RCC 7860 (cell line): ENCODE measurements around the gene GRIN2A.

ENCODE experiments used
- DNase-seq: peaks from one replicate; pipeline ENCODE4 v3.0.0-alpha.2; 2015; ENCODE audit warnings: low spot score
- FAIRE-seq: peaks from 2 replicates; lab custom pipeline; 2012; peaks lifted over from hg19 to GRCh38; lab: Jason Lieb, UNC

The GRIN2A gene

GRCh38 chr16:10090816-10091215, 91.4 kb downstream of the GRIN2A start:
- no peak for DNase-seq
- no peak for FAIRE-seq

GRCh38 chr16:10088380-10088793, 93.8 kb downstream of the GRIN2A start:
- DNase-seq (no peak), FAIRE-seq (no peak)

- FAIRE-seq (no peak), DNase-seq (no peak)
Observed at GRCh38 chr16:10087151-10087550, 95.1 kb downstream of the GRIN2A start.

GRCh38 chr16:10086620-10087019, 95.6 kb downstream of the GRIN2A start:
- FAIRE-seq, result no peak

GRCh38 chr16:10085078-10085798, 97.0 kb downstream of the GRIN2A start:
- DNase-seq, result no peak
- FAIRE-seq, result no peak

More at GRCh38 chr16:10086620-10087019, 95.6 kb downstream of the GRIN2A start:
- DNase-seq, result no peak

GRCh38 chr16:10083301-10083700, 98.9 kb downstream of the GRIN2A start:
- no peak for FAIRE-seq
- DNase-seq, result no peak

GRCh38 chr16:10081201-10081940, 100.9 kb downstream of the GRIN2A start:
- DNase-seq (no peak), FAIRE-seq (no peak)

- FAIRE-seq (peak; percentile 23), DNase-seq (peak; percentile 14)
Observed at GRCh38 chr16:10080051-10080772, 102.0 kb downstream of the GRIN2A start.

- DNase-seq (no peak), FAIRE-seq (no peak)
Observed at GRCh38 chr16:10078541-10078949, 103.7 kb downstream of the GRIN2A start.

GRCh38 chr16:10077861-10078260, 104.4 kb downstream of the GRIN2A start:
- DNase-seq, result no peak
- FAIRE-seq, result no peak

- DNase-seq (no peak), FAIRE-seq (no peak)
Observed at GRCh38 chr16:10076037-10076436, 106.2 kb downstream of the GRIN2A start.

- no peak for FAIRE-seq
Observed at GRCh38 chr16:10070591-10070990, 111.6 kb downstream of the GRIN2A start.

GRCh38 chr16:10069374-10069773, 112.9 kb downstream of the GRIN2A start:
- no peak for FAIRE-seq
- DNase-seq, result no peak

More at GRCh38 chr16:10070591-10070990, 111.6 kb downstream of the GRIN2A start:
- DNase-seq, result no peak

GRCh38 chr16:10067835-10068234, 114.4 kb downstream of the GRIN2A start:
- no peak for DNase-seq
- no peak for FAIRE-seq

GRCh38 chr16:10067406-10067805, 114.8 kb downstream of the GRIN2A start:
- FAIRE-seq, result no peak

GRCh38 chr16:10065019-10065418, 117.2 kb downstream of the GRIN2A start:
- DNase-seq (no peak), FAIRE-seq (no peak)

More at GRCh38 chr16:10067406-10067805, 114.8 kb downstream of the GRIN2A start:
- DNase-seq, result no peak

- DNase-seq (no peak), FAIRE-seq (no peak)
Observed at GRCh38 chr16:10048850-10049249, 133.4 kb downstream of the GRIN2A start.

- FAIRE-seq, result no peak
Observed at GRCh38 chr16:10045947-10046346, 136.3 kb downstream of the GRIN2A start.

GRCh38 chr16:10045291-10045775, 136.9 kb downstream of the GRIN2A start:
- no peak for FAIRE-seq
- no peak for DNase-seq

More at GRCh38 chr16:10045947-10046346, 136.3 kb downstream of the GRIN2A start:
- DNase-seq, result no peak

GRCh38 chr16:10040136-10041080, 141.8 kb downstream of the GRIN2A start:
- FAIRE-seq (no peak), DNase-seq (no peak)
